Stimulated activated CD4-positive, alpha-beta T cell treated with anti-CD3 and anti-CD28 coated beads, Interleukin-15, amount 100 ng/mL, for 48 hours (primary cell): ENCODE results near the gene CYSLTR2.

Source experiments
- DNase-seq, 2 donors: peaks; one replicate each; pipeline ENCODE4 v3.0.0-alpha.2; 2020; ENCODE audit warnings: low read depth in 2 of 2

CYSLTR2 gene

DNA sequence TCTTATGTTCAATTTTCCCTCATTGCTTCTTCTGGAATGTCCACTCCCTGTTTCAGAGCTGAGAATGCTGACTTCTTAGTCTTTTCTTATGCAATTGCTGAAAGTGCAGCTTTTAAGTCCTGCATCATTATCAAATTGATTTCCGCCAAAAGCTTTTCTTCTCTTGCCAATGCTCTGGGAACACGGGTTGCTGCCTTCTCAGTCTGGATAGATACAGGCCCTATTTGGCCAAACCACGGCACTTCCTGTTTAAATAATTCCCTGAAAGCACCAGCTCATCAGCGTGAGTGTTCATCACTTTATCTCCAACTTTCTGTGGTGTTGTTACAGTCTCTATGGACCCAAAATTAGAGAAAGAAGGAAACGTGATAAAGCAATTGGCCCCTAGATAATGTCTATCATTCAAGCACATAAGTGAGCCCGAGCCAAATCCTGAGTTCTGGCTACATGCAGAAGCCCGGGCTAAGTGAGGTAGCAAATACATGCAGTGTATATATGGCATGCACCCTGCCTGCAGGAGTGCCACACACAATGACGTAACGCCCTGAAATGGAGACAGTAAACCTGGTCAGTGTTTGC lies 85.7 kb downstream of the CYSLTR2 start:
- DNase-seq, result no peak

GRCh38 chr13:48741377-48741776 lies 87.6 kb downstream of the CYSLTR2 start:
- no peak for DNase-seq

DNA sequence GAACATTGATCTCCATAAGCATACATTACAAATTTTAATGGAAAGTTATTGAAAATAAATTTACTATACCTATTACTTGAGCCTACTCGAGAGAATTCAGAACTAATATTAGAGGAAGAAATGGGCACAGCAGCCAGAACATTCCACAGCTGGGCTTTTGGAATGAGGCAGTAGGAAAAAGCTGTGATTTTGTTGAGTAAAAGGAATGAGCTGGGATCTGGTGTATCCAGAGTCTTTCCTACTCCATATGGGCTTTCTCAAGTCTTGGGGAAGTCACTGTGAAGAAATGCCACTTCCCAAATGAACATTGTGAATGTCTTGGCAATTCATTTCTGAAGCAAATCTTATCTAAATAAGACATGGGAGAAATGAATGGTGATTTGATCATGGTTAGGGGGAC lies 93.1 kb downstream of the CYSLTR2 start:
- no peak for DNase-seq

- no peak for DNase-seq
Measured at GRCh38 chr13:48748681-48749080, 95.0 kb downstream of the CYSLTR2 start.

DNA sequence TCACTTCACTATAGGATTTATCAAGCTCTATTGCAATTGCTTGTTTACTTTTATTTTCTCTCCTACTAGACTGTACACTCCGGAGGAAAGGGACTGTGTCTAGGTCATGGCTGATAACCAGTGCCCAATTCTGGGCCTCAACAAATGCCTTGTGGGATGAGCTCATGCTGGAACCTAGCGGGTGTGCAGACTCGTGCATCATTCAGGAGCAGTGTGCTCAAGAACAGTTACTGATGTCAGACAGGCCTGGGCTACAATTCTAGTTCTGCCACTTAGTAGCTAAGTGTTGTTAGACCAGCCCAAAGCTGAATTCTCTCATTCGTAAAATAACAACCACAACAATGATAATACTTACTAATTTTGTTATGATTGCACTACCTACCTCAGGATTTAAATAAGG lies 95.4 kb downstream of the CYSLTR2 start:
- no peak for DNase-seq

DNA sequence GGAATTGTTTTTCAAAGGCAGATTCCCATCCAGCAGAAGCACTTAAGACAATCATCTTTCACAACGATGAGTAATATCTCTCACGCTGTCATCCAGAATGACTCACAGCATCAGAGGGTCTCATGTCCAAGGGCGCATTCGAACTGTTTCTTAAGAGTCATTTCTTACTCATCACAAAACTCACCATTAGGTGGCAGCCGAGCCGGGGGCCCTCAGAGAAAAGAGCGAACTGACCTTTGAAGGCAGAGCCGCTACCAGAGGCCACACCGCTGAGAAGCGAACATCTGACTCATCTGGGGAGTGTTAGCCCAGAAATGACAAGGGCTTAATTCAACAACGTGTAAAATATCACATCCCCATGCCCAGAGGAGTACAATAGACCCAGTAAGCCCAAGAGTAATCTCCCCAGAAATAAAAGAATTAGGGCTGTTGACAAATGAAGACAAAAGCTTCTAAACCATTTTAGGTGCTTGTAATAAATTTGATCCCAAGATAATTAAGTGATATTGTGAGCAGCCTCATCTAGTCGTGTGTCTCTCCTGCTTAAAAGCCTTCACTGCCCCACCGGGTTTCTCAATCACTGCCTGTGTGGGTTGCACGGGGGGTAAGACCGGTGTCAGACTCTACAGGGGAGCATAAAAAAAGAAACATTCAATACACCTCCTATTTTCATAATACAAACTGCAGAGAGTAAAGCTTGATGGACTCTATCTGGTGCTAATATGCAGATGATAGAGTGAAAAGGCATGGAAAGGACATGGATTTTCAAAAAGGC lies 96.2 kb downstream of the CYSLTR2 start:
- DNase-seq, result peak; percentile 67 to 81

- no peak for DNase-seq
Measured at GRCh38 chr13:48750588-48751383, 97.1 kb downstream of the CYSLTR2 start.

DNA sequence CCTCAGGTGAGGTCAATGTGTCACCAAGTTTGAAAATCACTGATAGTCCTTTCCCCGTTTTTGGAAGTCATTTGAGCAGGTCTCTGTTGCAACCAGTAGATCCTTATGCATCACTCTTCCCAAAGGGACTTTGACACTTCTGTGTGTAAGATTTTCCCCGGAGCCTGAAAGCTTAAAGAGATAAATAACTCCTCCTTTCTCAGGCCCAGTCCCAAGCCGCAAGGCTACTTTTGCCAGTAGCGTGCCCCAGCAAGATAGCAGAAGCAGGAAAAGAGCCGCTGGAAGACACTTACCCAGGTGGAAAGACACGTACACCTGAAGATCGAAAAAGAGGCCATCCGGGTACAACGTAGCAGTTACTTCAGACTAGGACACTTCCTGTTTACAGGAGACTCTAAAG lies 106.9 kb downstream of the CYSLTR2 start:
- no peak for DNase-seq
